Progenitor cell of endocrine pancreas (in vitro differentiated cells): Measurements from ENCODE around the gene RDX. TPM values are rescaled to one million over a fixed set of nuclear protein-coding genes. Genes with fewer than 3 reads are reported as not detected.

ENCODE experiments used
- DNase-seq: peaks from one replicate; pipeline ENCODE4 v3.0.0; 2021; ENCODE audit warnings: low spot score; ENCODE audit not compliant: unreplicated experiment
- H3K27ac Mint-ChIP-seq: 2 replicates; pipeline ENCODE4 v1.8.0; 2021; ENCODE audit warnings: mild to moderate bottlenecking, moderate library complexity, mixed read lengths
- H3K27me3 Mint-ChIP-seq: 2 replicates; pipeline ENCODE4 v1.8.0; 2021; ENCODE audit warnings: mixed read lengths
- H3K36me3 Mint-ChIP-seq: 2 replicates; pipeline ENCODE4 v1.8.0; 2022; ENCODE audit warnings: mixed read lengths; ENCODE audit not compliant: insufficient read depth
- H3K4me1 Mint-ChIP-seq: 2 replicates; pipeline ENCODE4 v1.8.0; 2021; ENCODE audit warnings: low read depth, mixed read lengths
- H3K4me3 Mint-ChIP-seq: 2 replicates; pipeline ENCODE4 v1.8.0; 2021; ENCODE audit warnings: low read depth, mild to moderate bottlenecking, moderate library complexity, mixed read lengths
- H3K9me3 Mint-ChIP-seq: 2 replicates; pipeline ENCODE4 v1.8.0; 2021; ENCODE audit warnings: low read depth, mixed read lengths
- total RNA-seq: library from RNA; stranded (reverse); gene quantifications from 2 replicates; pipeline ENCODE4 v1.2.1, GENCODE V29; 2021
- TF ChIP-seq, protein P1 (sequence below): fragments of 200-600 bp; sonication (generic); IDR thresholded peaks from one replicate; pipeline ENCODE4 v1.5.0; 2021; ENCODE audit warnings: antibody characterized with exemption, mild to moderate bottlenecking; ENCODE audit not compliant: unreplicated experiment

Gene RDX
- total RNA-seq, 1 donor from 2014 or later: 89.6 TPM

DNA sequence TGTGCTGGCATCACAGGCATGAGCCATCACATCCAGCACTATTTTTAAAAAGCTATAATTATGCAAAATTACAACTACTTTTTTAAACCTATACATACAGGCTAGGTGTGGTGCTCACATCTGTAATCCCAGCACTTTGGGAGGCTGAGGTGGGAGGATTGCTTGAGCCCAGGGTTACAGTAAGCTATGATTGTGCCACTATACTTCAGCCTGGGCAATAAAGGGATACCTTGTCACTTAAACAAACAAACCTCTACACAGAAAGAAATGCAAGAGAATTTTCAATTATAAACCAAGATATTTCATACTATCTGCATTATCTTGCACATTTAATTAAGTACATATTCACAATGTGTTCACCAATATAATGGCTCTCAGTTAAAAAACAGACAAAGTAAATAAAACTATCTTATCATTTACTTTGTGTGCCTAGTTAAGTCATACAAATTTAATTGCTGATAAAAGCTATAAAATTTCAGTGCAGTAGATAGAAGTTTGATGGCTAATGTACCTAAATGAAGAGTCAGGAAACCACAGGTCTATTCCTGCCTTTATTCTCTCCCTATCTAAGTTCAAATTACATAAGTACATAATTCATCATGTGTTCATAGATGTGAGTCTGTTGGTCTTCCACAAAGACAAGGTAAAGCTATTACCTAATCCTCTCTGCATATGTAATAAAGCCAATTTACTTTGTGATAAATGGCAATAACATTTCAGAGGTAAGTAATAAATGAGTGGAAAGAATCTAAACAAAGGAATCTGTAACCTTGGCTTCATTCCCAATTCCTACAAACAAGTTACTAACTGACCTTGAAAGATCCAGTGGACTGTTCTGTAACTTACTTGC is 9.0 kb upstream of the RDX start:
- DNase-seq: no peak
- Mint-ChIP-seq H3K27ac (no peak overlapping the region), H3K4me1 (peaks cover 16% of the 10 kb centered on the region), H3K36me3 (no peaks in the 10 kb centered on the region), H3K27me3 (peaks cover 32% of the 10 kb centered on the region), H3K9me3 (peaks cover 4% of the 10 kb centered on the region), H3K4me3 (no peak overlapping the region)
- TF ChIP-seq, protein P1, sequence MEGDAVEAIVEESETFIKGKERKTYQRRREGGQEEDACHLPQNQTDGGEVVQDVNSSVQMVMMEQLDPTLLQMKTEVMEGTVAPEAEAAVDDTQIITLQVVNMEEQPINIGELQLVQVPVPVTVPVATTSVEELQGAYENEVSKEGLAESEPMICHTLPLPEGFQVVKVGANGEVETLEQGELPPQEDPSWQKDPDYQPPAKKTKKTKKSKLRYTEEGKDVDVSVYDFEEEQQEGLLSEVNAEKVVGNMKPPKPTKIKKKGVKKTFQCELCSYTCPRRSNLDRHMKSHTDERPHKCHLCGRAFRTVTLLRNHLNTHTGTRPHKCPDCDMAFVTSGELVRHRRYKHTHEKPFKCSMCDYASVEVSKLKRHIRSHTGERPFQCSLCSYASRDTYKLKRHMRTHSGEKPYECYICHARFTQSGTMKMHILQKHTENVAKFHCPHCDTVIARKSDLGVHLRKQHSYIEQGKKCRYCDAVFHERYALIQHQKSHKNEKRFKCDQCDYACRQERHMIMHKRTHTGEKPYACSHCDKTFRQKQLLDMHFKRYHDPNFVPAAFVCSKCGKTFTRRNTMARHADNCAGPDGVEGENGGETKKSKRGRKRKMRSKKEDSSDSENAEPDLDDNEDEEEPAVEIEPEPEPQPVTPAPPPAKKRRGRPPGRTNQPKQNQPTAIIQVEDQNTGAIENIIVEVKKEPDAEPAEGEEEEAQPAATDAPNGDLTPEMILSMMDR: no peak

DNA sequence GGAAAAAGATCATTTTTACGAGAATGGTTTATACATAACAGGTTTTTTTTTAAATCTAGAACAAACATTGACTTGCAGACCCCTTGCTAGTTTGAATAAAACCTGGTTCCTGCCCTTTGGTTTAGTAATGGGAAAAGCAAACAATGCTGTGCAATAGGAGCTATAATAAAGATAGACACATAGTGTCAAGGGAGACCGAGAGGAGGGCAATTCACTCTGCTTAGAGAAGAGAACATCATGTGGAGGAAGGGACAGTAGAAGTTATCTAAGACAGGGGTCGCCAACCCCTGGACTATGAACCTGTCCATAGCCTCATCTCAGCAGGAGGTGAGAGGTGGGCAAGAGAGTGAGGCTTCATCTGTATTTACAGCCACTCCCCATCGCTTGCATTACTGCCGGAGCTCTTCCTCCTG is 7.0 kb upstream of the RDX start:
- TF ChIP-seq, protein P1: no peak
- Mint-ChIP-seq H3K27me3 (peaks cover 22% of the 10 kb centered on the region), H3K9me3 (peaks cover 6% of the 10 kb centered on the region), H3K4me1 (peaks cover 24% of the 10 kb centered on the region), H3K36me3 (no peaks in the 10 kb centered on the region), H3K27ac (no peak overlapping the region), H3K4me3 (no peak overlapping the region)
- no peak for DNase-seq

DNA sequence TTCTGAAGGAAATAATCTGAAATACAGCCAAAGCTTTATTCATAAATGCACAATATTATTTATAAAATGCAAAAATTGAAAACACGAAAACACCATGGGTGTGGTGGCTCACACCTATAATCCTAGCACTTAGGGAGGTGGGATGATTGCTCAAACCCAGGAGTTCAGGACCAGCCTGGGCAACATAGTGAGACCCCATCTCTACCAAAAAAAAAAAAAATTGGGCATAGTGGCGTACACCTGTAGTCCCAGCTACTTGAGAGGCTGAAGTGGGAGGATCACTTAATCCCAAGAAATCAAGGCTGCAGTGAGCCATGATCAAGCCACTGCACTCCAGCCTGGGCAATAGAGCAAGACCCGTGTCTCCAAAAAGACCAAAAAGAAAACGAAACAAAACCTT is 5.2 kb upstream of the RDX start:
- Mint-ChIP-seq H3K27me3 (peaks cover 13% of the 10 kb centered on the region), H3K36me3 (no peaks in the 10 kb centered on the region), H3K27ac (no peak overlapping the region), H3K4me3 (no peak overlapping the region), H3K9me3 (peaks cover 6% of the 10 kb centered on the region), H3K4me1 (peaks cover 32% of the 10 kb centered on the region)
- TF ChIP-seq, protein P1: no peak
- DNase-seq: no peak

DNA sequence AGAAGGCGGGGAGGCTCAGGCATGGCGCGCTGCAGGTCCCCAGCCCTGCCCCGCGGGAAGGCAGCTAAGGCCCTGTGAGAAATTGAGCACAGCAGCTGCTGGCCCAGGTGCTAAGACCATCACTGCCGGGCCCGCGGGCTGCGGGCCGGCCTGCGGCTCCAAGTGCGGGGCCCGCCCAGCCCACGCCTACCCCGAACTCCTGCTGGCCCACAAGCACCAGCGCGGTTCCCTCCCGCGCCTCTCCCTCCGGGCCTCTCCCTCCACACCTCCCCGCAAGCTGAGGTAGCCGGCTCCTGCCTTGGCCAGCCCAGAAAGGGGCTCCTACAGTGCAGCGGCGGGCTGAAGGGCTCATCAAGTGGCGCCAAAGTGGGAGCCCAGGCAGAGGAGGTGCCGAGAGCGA is 4.6 kb upstream of the RDX start:
- TF ChIP-seq, protein P1: no peak
- Mint-ChIP-seq H3K27ac (no peak overlapping the region), H3K9me3 (peaks cover 6% of the 10 kb centered on the region), H3K27me3 (peaks cover 13% of the 10 kb centered on the region), H3K4me3 (no peak overlapping the region), H3K36me3 (no peaks in the 10 kb centered on the region), H3K4me1 (peaks cover 32% of the 10 kb centered on the region)
- DNase-seq: no peak

DNA sequence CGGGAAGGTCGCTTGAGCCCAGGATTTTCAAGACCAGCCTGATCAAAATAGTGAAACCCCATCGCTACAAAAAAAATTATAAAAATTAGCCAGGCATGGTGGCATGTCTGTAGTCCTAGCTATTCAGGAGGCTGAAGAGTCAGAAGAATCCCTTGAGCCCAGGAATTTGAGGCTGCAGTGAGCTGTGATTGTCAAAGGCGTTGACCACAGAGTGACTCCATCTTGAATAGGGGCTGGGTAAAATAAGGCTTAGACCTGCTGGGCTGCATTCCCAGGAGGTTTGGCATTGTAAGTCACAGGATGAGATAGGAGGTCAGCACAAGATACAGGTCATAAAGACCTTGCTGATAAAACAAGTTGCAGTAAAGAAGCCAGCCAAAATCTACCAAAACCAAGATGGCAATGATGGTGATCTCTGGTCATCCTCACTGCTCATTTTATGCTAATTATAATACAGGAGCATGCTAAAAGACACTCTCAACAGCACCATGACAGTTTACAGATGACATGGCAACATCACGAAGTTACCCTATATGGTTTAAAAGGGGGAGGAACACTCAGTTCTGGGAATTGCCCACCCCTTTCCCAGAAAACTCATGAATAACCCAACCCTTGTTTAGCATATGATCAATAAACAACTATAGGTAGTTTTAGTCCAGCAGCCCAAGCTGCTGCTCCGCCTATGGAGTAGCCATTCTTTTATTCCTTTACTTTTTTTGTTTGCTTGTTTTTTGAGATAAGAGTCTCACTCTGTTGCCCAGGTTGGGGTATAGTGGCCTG is 2.8 kb upstream of the RDX start:
- Mint-ChIP-seq H3K4me1 (peaks cover 42% of the 10 kb centered on the region), H3K27ac (no peak overlapping the region), H3K9me3 (peaks cover 4% of the 10 kb centered on the region), H3K4me3 (no peak overlapping the region), H3K27me3 (peaks cover 10% of the 10 kb centered on the region), H3K36me3 (no peaks in the 10 kb centered on the region)
- TF ChIP-seq, protein P1: no peak
- DNase-seq: no peak
